OCI-LY1 (cell line): ENCODE data around the gene ENOX2.

Source experiments
- H2AFZ ChIP-seq: fragments of 200-600 bp; sonication (generic), shearing (Covaris generic); 2 replicates; pipeline ENCODE4 v1.6.0; 2014; ENCODE audit warnings: antibody characterized with exemption, mild to moderate bottlenecking, low read length
- H3F3A ChIP-seq: fragments of 200-600 bp; sonication (generic), shearing (Covaris generic); 2 replicates; pipeline ENCODE4 v1.6.0; 2014; ENCODE audit warnings: mild to moderate bottlenecking, antibody characterized with exemption, low read length, moderate library complexity; ENCODE audit not compliant: insufficient read depth
- H3K27ac ChIP-seq: fragments of 200-600 bp; sonication (generic); 2 replicates; pipeline ENCODE4 v1.5.1; 2014; ENCODE audit warnings: low read length, mixed run types, mild to moderate bottlenecking, low read depth; ENCODE audit not compliant: poor library complexity, severe bottlenecking
- H3K27me3 ChIP-seq: fragments of 200-600 bp; sonication (generic); 2 replicates; pipeline ENCODE4 v1.6.0; 2014; ENCODE audit warnings: antibody characterized with exemption, mild to moderate bottlenecking, low read length, moderate library complexity; ENCODE audit not compliant: insufficient read depth
- H3K36me3 ChIP-seq: fragments of 200-600 bp; sonication (generic); 2 replicates; pipeline ENCODE4 v1.6.1; 2014; ENCODE audit warnings: mild to moderate bottlenecking, antibody characterized with exemption, low read length, moderate library complexity, mixed read lengths; ENCODE audit not compliant: insufficient read depth
- H3K4me1 ChIP-seq: fragments of 200-600 bp; sonication (generic); 2 replicates; pipeline ENCODE4 v1.5.1; 2014; ENCODE audit warnings: mild to moderate bottlenecking, low read length, moderate library complexity; ENCODE audit not compliant: insufficient read depth, severe bottlenecking
- H3K4me2 ChIP-seq: fragments of 200-600 bp; sonication (generic), shearing (Covaris generic); 2 replicates; pipeline ENCODE4 v1.6.1; 2014; ENCODE audit warnings: low read length
- H3K4me3 ChIP-seq: fragments of 200-600 bp; sonication (generic); 2 replicates; pipeline ENCODE4 v1.5.1; 2014; ENCODE audit warnings: low read length, low read depth, mild to moderate bottlenecking, mixed read lengths; ENCODE audit not compliant: poor library complexity, severe bottlenecking
- H3K79me2 ChIP-seq: fragments of 200-600 bp; shearing (Covaris generic); 2 replicates; pipeline ENCODE4 v1.6.1; 2016; ENCODE audit warnings: mixed run types, low read length, mixed read lengths; ENCODE audit not compliant: insufficient read depth
- H3K9ac ChIP-seq: fragments of 200-600 bp; sonication (generic), shearing (Covaris generic); 2 replicates; pipeline ENCODE4 v1.6.1; 2014; ENCODE audit warnings: mild to moderate bottlenecking, low read length, mixed read lengths
- H3K9me2 ChIP-seq: fragments of 200-600 bp; sonication (generic), shearing (Covaris generic); 2 replicates; pipeline ENCODE4 v1.6.1; 2014; ENCODE audit warnings: low read depth, mild to moderate bottlenecking, low read length, mixed read lengths
- H3K9me3 ChIP-seq: fragments of 200-600 bp; shearing (Covaris generic); 2 replicates; pipeline ENCODE4 v1.6.1; 2014; ENCODE audit warnings: low read length, mixed read lengths
- H4K20me1 ChIP-seq: fragments of 200-600 bp; sonication (generic), shearing (Covaris generic); 2 replicates; pipeline ENCODE4 v1.6.0; 2016; ENCODE audit warnings: mild to moderate bottlenecking, low read length; ENCODE audit not compliant: insufficient read depth
- CTCF ChIP-seq: fragments of 200-600 bp; sonication (generic), shearing (Covaris generic); IDR thresholded peaks from 2 replicates; pipeline ENCODE4 v1.5.1; 2017; ENCODE audit warnings: mild to moderate bottlenecking, antibody characterized with exemption, low read length, moderate library complexity, mixed read lengths
- EZH2 ChIP-seq: fragments of 200-600 bp; sonication (generic), shearing (Covaris generic); IDR thresholded peaks from 2 replicates; pipeline ENCODE4 v1.8.0; 2017; ENCODE audit warnings: borderline replicate concordance, mixed run types, mild to moderate bottlenecking, antibody characterized with exemption, low read length, moderate library complexity, mixed read lengths

ENOX2 gene

GRCh38 chrX:130848763-130849162 lies 54.2 kb downstream of the ENOX2 start:
- Histone ChIP-seq H3K9me3 (no peaks in the 10 kb centered on the region), H3F3A (no peaks in the 10 kb centered on the region), H3K27ac (no peak overlapping the region), H3K4me2 (no peak overlapping the region; the same call in 1 of the 2 replicates), H3K4me3 (no peak overlapping the region), H4K20me1 (no peaks in the 10 kb centered on the region), H2AFZ (no peak overlapping the region), H3K4me1 (peaks cover 6% of the 10 kb centered on the region), H3K79me2 (no peaks in the 10 kb centered on the region), H3K27me3 (no peaks in the 10 kb centered on the region), H3K9ac (no peak overlapping the region), H3K36me3 (no peaks in the 10 kb centered on the region), H3K9me2 (no peaks in the 10 kb centered on the region)
- TF ChIP-seq CTCF, result no peak
- no peak for TF ChIP-seq EZH2

GRCh38 chrX:130846746-130847145 lies 56.3 kb downstream of the ENOX2 start:
- H3K27me3 ChIP-seq, result no peaks in the 10 kb centered on the region
- H3K9me3 ChIP-seq, result no peaks in the 10 kb centered on the region
- no peaks in the 10 kb centered on the region for H3K36me3 ChIP-seq
- H3F3A ChIP-seq, result no peaks in the 10 kb centered on the region
- no peak overlapping the region for H3K4me2 ChIP-seq
- TF ChIP-seq EZH2, result no peak
- no peak for TF ChIP-seq CTCF
- no peaks in the 10 kb centered on the region for H3K79me2 ChIP-seq
- no peak overlapping the region for H3K9ac ChIP-seq
- no peak overlapping the region for H3K27ac ChIP-seq
- no peaks in the 10 kb centered on the region for H4K20me1 ChIP-seq
- H3K4me1 ChIP-seq, result peaks cover 6% of the 10 kb centered on the region
- H3K4me3 ChIP-seq, result no peak overlapping the region
- no peak overlapping the region for H2AFZ ChIP-seq
- H3K9me2 ChIP-seq, result no peaks in the 10 kb centered on the region

DNA sequence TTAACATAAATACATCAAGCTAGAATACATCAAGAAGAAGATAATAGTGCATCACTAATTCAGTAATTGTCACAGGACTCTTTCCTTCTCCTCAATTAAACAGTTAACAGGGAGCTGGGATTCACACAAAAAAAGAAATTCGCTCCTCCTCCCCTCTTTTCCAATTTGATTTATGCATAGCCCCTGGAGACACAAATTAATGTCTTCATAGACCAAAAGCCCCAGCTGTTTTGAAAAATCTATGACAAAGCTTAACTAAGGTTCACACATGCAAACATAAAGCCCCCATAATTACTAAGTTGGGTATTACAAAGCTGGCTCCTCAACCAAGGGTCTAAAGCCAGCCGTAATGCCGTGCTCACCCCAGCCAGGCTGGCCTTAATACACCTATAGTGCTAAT lies 61.2 kb downstream of the ENOX2 start:
- Histone ChIP-seq H3K36me3 (no peaks in the 10 kb centered on the region), H3F3A (no peaks in the 10 kb centered on the region), H3K4me1 (no peaks in the 10 kb centered on the region), H3K79me2 (no peaks in the 10 kb centered on the region), H3K27ac (no peak overlapping the region), H3K4me2 (no peak overlapping the region), H3K9me2 (no peaks in the 10 kb centered on the region), H3K27me3 (no peaks in the 10 kb centered on the region), H4K20me1 (no peaks in the 10 kb centered on the region), H3K9ac (no peak overlapping the region), H2AFZ (no peak overlapping the region), H3K4me3 (no peak overlapping the region), H3K9me3 (no peaks in the 10 kb centered on the region)
- TF ChIP-seq EZH2 (no peak), CTCF (no peak)
